HG03378 (cell line): Measurements from ENCODE around the gene TNPO2.

Experiments used
- ATAC-seq: cut with Tn5 transposase; IDR thresholded peaks from one replicate; pipeline ENCODE4 v1.9.1; 2021; ENCODE audit warnings: mild to moderate bottlenecking, moderate library complexity; ENCODE audit not compliant: unreplicated experiment

TNPO2 gene

GRCh38 chr19:12723641-12724426 lies at the start of gene TNPO2:
Gene TNPO2 (minus strand): TSS chr19:12723932. CDS start chr19:12720977, 2,955 bp downstream.
- ATAC-seq = no peak

DNA sequence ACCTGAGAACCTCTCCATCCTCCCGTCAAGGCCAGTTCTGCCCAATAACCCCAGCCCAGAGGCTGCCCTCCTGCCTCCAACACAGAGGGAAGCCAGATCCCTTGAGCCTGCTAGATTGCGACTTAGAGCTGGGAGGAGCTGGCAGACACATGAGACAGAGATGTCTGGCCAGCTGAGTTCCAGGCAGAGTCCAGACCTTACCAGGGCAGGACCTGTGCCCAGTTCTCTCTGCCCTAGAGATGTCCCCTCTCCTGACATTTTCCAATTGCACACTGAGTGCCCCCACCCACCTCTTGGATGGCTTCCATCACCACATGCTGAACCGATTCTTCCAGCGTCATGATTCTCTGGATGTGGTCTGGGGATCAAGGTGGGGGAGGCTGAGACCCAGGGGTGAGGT lies 48.6 kb upstream of the TNPO2 start:
- ATAC-seq = no peak

DNA sequence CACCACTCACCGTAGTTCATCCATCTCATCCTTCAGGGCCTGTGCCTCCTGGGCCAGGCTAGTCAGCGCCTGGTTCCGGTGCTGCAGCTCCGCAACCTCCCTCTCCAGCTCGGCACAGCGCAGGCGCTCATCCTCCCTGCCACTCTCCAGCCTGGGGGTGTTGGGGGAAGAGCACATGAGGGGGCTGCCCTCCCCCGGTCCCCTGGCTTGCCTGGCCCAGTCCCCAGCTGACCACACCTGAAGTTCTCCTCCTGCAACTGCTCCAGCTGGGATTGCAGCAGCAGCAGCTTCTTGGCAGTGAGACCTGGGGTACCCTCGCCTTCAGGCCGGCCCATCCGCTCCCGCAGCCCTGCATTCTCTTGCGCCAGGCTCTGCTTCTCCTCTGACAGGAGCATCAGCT lies 47.2 kb upstream of the TNPO2 start:
- ATAC-seq = no peak

DNA sequence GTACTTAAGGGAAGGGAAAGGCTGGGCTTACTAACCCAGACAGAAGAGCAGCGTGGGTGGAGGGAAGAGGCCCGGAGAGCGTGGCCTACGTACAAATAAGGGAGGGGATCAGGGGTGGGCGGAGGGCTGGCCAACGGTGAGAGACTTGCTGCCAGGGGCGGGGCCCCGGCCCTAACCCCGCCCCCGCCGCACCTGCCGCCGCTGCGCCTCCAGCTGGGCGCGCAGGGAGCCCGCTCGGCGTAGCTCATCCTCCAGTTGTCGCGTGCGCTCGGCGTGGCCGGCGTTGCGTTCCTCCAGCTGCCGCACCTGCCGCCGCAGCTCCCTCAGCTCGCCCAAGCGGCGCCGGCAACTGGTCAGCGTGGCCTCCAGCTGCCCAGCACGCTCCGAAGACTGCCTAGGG lies 46.0 kb upstream of the TNPO2 start:
- no peak for ATAC-seq

- no peak for ATAC-seq
These were observed 43.9 kb upstream of the TNPO2 start for GRCh38 chr19:12767666-12768065.

DNA sequence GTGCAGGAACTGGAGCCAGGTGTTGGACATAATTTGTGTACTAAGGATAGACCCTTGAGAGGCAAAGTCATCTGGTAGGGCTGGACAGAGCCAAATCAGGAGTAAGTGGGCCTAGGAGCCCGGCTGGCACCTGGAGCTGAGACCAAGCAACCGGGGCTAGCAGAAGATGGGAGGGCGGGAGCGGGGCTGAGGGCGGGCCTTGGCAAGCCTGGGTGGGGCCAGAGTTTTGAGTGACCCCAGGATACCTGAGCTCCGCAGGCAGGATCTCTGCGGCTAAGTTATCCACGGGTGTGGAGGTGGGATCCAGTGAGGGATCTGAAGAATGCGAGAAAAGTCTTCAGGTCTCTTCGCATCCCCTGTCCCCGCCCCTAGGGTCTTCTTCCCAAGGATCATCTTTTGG lies 43.4 kb upstream of the TNPO2 start:
- no peak for ATAC-seq

- ATAC-seq = no peak
These were observed 42.4 kb upstream of the TNPO2 start for GRCh38 chr19:12766051-12766521.

GRCh38 chr19:12764698-12765097 lies 41.0 kb upstream of the TNPO2 start:
- no peak for ATAC-seq

GRCh38 chr19:12763100-12763499 lies 39.4 kb upstream of the TNPO2 start:
- ATAC-seq = no peak

GRCh38 chr19:12759686-12760085 lies 36.0 kb upstream of the TNPO2 start:
- ATAC-seq = no peak

DNA sequence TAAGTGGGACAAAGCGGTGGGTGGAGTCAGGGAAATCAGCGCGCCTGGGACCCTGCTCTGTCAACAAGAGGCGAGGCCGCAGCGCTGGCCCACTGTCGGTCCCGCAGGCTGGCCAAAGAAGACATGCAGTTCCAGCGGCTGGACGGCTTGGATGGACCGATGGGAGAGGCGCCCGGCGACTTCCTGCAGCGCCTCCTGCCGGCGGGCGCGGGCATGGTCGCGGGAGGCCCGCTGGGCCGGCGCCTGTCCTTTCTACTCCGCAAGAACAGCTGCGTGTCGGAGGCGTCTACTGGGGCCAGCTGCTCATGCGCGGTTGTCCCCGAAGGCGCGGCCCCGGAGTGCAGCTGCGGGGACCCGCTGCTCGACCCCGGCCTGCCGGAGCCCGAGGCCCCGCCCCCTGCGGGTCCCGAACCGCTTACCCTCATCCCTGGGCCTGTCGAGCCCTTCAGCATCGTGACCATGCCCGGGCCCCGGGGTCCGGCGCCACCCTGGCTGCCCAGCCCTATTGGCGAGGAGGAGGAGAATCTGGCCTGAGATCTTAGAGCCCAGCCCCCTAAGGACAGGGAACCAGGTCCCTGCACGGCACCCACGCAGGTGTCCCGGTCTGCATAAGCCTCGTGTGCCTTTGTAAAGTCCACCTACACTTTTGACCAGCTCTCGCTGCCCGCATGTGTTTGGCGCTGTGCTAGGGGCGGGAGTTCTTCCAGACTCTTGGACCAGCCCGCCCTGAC lies 34.0 kb upstream of the TNPO2 start:
- ATAC-seq = no peak

DNA sequence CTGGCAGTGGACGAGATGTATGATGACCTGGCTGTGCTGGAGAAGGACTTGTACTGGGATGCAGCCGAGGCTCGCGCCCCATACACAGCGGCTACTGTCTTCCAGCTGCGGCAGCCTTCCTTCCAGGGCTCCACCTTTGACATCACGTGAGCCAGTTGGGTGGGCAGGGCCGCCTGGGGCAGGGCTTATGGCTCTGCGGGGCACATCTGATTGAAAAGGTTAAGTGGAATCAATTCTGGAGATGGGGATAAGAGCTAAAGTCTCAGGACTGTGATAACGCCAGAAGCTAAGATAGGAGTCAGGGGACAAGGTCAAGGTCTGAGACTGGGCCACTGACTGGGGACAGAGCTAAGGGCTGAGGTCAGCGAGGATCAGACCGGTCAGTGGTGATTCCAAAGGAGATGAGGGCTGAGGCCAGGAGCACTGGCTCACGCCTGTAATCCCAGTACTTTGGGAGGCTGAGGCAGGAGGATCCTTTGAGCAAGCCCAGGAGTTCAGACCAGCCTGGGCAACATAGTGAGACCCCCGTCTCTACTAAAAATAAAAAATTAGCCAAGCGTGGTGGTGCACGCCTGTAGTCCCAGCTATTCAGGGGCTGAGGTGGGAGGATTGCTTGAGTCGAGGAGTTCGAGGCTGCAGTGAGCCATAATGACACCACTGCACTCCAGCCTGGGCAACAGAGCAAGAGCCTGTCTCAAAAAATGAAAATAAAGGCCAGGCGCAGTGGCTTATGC lies 32.6 kb upstream of the TNPO2 start:
- ATAC-seq = no peak

DNA sequence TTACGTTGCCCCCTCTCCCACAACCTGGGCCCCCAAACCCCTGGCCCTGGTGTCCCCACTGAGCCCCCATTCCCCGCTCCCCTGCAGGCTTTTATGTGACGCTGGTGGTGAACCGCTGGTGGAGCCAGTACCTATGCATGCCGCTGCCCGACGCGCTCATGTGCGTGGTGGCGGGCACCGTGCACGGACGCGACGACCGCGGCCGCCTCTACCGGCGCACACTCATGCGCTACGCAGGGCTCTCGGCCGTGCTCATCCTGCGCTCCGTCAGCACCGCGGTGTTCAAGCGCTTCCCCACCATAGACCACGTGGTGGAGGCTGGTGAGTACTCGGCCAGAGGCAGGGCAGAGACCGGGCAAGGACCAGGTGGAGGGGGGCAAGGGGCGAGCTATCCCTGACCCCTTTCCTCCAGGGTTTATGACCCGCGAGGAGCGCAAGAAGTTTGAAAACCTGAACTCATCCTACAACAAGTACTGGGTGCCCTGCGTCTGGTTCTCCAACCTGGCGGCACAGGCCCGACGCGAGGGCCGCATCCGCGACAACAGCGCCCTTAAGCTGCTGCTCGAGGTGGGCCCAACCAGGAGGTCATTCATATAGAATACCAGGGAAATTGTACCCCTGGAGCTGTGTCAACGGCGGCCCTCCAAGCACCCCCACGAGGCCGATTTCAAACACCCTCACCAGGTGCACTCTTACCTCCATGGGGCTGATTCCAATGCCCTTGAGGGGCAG lies 30.9 kb upstream of the TNPO2 start:
- ATAC-seq = no peak

DNA sequence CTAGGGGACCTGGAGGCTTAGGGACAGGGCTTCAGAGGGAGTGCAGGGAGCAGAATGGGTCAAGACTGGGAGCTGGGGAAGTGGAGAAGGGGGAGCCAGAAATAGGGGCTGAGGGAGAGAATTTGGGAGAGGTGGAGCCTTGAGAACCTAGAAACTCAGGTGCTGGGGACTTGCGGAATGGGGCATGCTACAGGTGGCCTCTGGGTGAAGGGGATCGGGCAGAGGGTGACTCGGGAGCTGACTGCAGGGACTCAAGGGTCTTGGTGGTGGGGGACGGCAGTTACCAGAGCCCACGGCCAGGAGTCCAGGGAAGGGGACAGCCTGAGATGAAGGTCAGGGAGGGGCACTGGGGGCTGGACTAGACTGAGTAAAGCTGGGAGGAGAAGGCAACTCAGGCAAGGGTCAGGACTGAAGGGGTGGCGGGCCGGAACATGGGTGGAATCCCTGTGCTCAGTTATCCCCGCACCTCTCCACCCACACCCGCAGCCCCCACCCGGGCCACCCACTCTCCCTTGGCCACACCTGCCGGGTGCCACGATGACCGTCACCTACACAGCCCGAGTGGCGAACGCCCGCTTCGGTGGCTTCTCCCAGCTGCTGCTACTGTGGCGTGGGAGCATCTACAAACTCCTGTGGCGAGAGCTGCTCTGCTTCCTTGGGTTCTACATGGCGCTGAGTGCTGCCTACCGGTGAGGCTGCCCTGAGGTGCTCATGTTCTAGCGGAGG lies 28.5 kb upstream of the TNPO2 start:
- no peak for ATAC-seq

DNA sequence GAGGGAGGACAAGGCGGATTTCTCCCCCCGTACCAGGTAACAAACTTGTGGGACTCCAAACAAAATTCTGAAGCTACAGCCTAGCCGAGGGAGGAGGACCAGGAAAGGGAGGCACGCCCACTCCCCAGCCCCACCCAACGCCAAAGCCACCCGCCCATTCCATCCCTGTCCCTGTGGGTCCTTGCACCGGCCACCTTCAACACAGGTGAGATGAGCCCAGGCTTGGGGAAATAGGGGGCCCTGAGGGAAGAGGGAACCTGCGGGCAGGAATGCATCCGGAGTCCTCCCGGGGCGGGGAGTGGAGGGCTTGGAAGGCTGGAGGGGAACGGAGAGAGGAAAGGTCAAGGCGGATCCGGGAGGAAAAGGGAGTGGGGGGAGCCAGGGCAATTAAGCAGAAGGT lies 27.9 kb upstream of the TNPO2 start, which contains the start of gene BEST2:
BEST2 (plus strand) TSS at position 157 of the 400 bp plus-strand sequence. CDS start 802 bp downstream, outside the sequence.
- no peak for ATAC-seq

GRCh38 chr19:12750851-12751250 lies 27.1 kb upstream of the TNPO2 start:
- ATAC-seq = no peak

GRCh38 chr19:12749938-12750521 lies 26.3 kb upstream of the TNPO2 start:
- ATAC-seq = no peak

GRCh38 chr19:12748489-12748888 lies 24.8 kb upstream of the TNPO2 start:
- ATAC-seq = no peak

- no peak for ATAC-seq
These were observed 21.6 kb upstream of the TNPO2 start for GRCh38 chr19:12745166-12745897.
